PC-9 (cell line): Measurements from ENCODE around the gene IFT57. TPM values are rescaled to one million over a fixed set of nuclear protein-coding genes. Genes with fewer than 3 reads are reported as not detected.

ENCODE experiments used
- BruUV-seq: library from RNA; stranded (reverse); fragments of 400-500 nt; replicated peaks from 2 replicates; lab custom pipeline; 2021; lab: Mats Ljungman, UMichigan
- CTCF ChIA-PET: fragments of 300-600 bp; sonication (Branson Sonifier 250); formaldehyde crosslinking; loops from one replicate; lab custom pipeline; 2022; ENCODE audit warnings: antibody characterized with exemption; lab: Charles Lee
- POLR2A ChIA-PET: fragments of 300-600 bp; sonication (Branson Sonifier 250); formaldehyde crosslinking; loops from one replicate; lab custom pipeline; 2022; ENCODE audit warnings: antibody characterized with exemption; ENCODE audit not compliant: unreplicated experiment; lab: Charles Lee
- DNase-seq, 2 experiments: peaks; one replicate each; pipeline versions ENCODE4 v3.0.0 to v3.0.0-alpha.2; 2015 to 2022; ENCODE audit warnings: mixed read lengths in 1 of 2
- H2AFZ ChIP-seq: fragments of 200-600 bp; sonication (generic); 2 replicates; pipeline ENCODE4 v1.8.1; 2017; ENCODE audit warnings: antibody characterized with exemption
- H3F3A ChIP-seq: fragments of 200-600 bp; sonication (generic); 2 replicates; pipeline ENCODE4 v1.8.1; 2017; ENCODE audit warnings: antibody characterized with exemption, mild to moderate bottlenecking, low read depth; ENCODE audit not compliant: insufficient read depth
- H3K27ac ChIP-seq: fragments of 200-600 bp; sonication (generic); 2 replicates; pipeline ENCODE4 v1.6.1; 2016; ENCODE audit warnings: mixed run types
- H3K27me3 ChIP-seq: fragments of 200-600 bp; sonication (generic); 2 replicates; pipeline ENCODE4 v1.6.1; 2016; ENCODE audit warnings: low read depth, mixed run types; ENCODE audit not compliant: insufficient read depth
- H3K36me3 ChIP-seq: fragments of 200-600 bp; sonication (generic); 2 replicates; pipeline ENCODE4 v1.6.1; 2016; ENCODE audit warnings: low read depth, mixed run types
- H3K4me1 ChIP-seq: fragments of 200-600 bp; sonication (generic); replicated peaks from 2 replicates; pipeline ENCODE4 v1.6.1; 2016; ENCODE audit warnings: mixed run types; ENCODE audit not compliant: insufficient read depth
- H3K4me2 ChIP-seq: fragments of 200-600 bp; sonication (generic); 2 replicates; pipeline ENCODE4 v1.6.1; 2017; ENCODE audit warnings: mixed run types
- H3K4me3 ChIP-seq: fragments of 200-600 bp; sonication (generic); 2 replicates; pipeline ENCODE4 v1.6.1; 2016; ENCODE audit warnings: mixed run types
- H3K79me2 ChIP-seq: fragments of 200-600 bp; sonication (generic); 2 replicates; pipeline ENCODE4 v1.6.1; 2017; ENCODE audit warnings: low read depth, mixed run types
- H3K9me2 ChIP-seq: fragments of 200-600 bp; sonication (generic); 2 replicates; pipeline ENCODE4 v1.8.1; 2017; ENCODE audit warnings: mild to moderate bottlenecking; ENCODE audit not compliant: insufficient read depth
- H3K9me3 ChIP-seq: fragments of 200-600 bp; sonication (generic); 2 replicates; pipeline ENCODE4 v1.8.1; 2016; ENCODE audit warnings: low read depth; ENCODE audit not compliant: insufficient read depth
- H4K20me1 ChIP-seq: fragments of 200-600 bp; sonication (generic); 2 replicates; pipeline ENCODE4 v1.8.1; 2017; ENCODE audit not compliant: insufficient read depth
- EZH2 ChIP-seq: fragments of 200-600 bp; sonication (generic); IDR thresholded peaks from 2 replicates; pipeline ENCODE4 v1.8.0; 2017; ENCODE audit warnings: antibody characterized with exemption, low read depth
- intact Hi-C: fragments of 100-400 bp; cut with micrococcal nuclease; formaldehyde crosslinking; loops from one replicate; pipeline ENCODE4 v1.10.0; 2022; ENCODE audit not compliant: unreplicated experiment
- total RNA-seq: library from RNA; stranded (reverse); gene quantifications from 2 replicates; pipeline ENCODE4 v1.2.3, GENCODE V29; 2021
- TF ChIP-seq, protein P1 (sequence below): fragments of 200-600 bp; sonication (generic); conservative IDR thresholded peaks from 2 replicates; pipeline ENCODE4 v1.6.1; 2017; ENCODE audit warnings: mixed run types, antibody characterized with exemption, mild to moderate bottlenecking, moderate library complexity

IFT57 gene
- total RNA-seq, 1 experiment from 2014 or later = 55.2 TPM

DNA sequence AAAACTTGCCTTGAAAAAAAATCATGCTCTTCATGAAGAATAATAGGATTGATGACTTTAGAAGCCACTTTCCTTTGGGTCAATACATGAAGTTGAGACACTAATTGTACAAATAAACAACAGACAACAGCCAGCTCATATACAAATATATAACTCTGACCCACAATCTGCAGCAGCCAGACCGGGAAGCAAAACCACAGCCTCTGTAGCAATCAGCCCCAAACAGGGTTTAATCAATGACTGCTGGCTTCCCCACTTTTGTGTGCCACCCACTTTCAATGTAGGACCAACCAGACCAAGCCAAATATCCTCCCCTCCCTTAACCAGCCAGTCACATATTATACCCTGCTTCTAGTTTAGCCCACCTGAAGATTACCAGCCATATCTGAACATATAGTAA, 39.0 kb downstream of the IFT57 start:
- no peaks in the 10 kb centered on the region for H3K9me3 ChIP-seq
- ChIA-PET CTCF (no interaction called here), POLR2A (no interaction called here)

DNA sequence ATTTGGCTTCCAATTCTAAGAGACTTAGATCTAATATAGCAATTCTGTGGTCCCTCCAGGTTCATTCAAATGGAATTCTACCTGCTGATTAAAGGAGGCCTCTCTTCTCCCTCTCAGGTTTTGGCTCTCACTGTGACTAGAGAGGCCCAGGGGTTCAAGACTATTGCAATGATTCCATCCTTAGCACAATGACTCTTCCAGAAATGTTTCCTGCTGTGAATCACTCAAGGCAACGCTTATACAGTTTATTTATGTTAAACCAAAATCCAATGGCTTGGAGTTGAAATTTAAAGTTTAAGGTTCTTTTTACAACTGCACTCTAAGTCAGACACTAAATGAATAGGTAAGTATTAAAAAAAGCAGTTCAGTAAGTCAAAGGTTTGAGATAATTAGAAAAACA, 39.9 kb downstream of the IFT57 start:
- Histone ChIP-seq H3K79me2 (no peaks in the 10 kb centered on the region), H3F3A (no peaks in the 10 kb centered on the region), H3K4me3 (no peak overlapping the region), H4K20me1 (no peaks in the 10 kb centered on the region), H3K9me3 (no peaks in the 10 kb centered on the region), H3K27ac (no peak overlapping the region), H3K4me1 (0 out of 2 replicates have a peak, but pooled peaks cover 7% of the 10 kb centered on the region), H3K9me2 (no peaks in the 10 kb centered on the region), H3K27me3 (no peaks in the 10 kb centered on the region), H3K4me2 (no peak overlapping the region), H2AFZ (no peak overlapping the region), H3K36me3 (no peaks in the 10 kb centered on the region)
- ChIA-PET CTCF (no interaction called here), POLR2A (no interaction called here)
- DNase-seq = no peak
- TF ChIP-seq, protein P1, sequence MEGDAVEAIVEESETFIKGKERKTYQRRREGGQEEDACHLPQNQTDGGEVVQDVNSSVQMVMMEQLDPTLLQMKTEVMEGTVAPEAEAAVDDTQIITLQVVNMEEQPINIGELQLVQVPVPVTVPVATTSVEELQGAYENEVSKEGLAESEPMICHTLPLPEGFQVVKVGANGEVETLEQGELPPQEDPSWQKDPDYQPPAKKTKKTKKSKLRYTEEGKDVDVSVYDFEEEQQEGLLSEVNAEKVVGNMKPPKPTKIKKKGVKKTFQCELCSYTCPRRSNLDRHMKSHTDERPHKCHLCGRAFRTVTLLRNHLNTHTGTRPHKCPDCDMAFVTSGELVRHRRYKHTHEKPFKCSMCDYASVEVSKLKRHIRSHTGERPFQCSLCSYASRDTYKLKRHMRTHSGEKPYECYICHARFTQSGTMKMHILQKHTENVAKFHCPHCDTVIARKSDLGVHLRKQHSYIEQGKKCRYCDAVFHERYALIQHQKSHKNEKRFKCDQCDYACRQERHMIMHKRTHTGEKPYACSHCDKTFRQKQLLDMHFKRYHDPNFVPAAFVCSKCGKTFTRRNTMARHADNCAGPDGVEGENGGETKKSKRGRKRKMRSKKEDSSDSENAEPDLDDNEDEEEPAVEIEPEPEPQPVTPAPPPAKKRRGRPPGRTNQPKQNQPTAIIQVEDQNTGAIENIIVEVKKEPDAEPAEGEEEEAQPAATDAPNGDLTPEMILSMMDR = no peak
- no TSS peak for BruUV-seq
- intact Hi-C loops = no loop called here

More for the DNA sequence above, 39.0 kb downstream of the IFT57 start:
- Histone ChIP-seq H3K27me3 (no peaks in the 10 kb centered on the region), H2AFZ (no peak overlapping the region), H3K79me2 (no peaks in the 10 kb centered on the region), H3K4me3 (no peak overlapping the region), H3K27ac (no peak overlapping the region), H3K36me3 (no peaks in the 10 kb centered on the region), H3K9me2 (no peaks in the 10 kb centered on the region), H3K4me2 (no peak overlapping the region), H3F3A (no peaks in the 10 kb centered on the region), H4K20me1 (no peaks in the 10 kb centered on the region), H3K4me1 (0 out of 2 replicates have a peak, but pooled peaks cover 7% of the 10 kb centered on the region)
- BruUV-seq = no TSS peak
- TF ChIP-seq, protein P1 = no peak
- no peak for TF ChIP-seq EZH2
- DNase-seq = no peak
- intact Hi-C loops = no loop called here

- H3K4me3 ChIP-seq = no peak overlapping the region
- no peak for DNase-seq
- no peaks in the 10 kb centered on the region for H3K79me2 ChIP-seq
- H3K27ac ChIP-seq = no peak overlapping the region
- POLR2A ChIA-PET = no interaction called here
- H3K9me2 ChIP-seq = no peaks in the 10 kb centered on the region
- intact Hi-C loops = no loop called here
- H3K4me2 ChIP-seq = no peak overlapping the region
- no peaks in the 10 kb centered on the region for H3K36me3 ChIP-seq
- no peaks in the 10 kb centered on the region for H3K27me3 ChIP-seq
- no peaks in the 10 kb centered on the region for H3F3A ChIP-seq
- H2AFZ ChIP-seq = no peak overlapping the region
- 0 out of 2 replicates have a peak, but pooled peaks cover 7% of the 10 kb centered on the region for H3K4me1 ChIP-seq
- H4K20me1 ChIP-seq = no peaks in the 10 kb centered on the region
- CTCF ChIA-PET = no interaction called here
- H3K9me3 ChIP-seq = no peaks in the 10 kb centered on the region
- no peak for TF ChIP-seq EZH2
- TF ChIP-seq, protein P1 = no peak
- BruUV-seq = no TSS peak
Observed at GRCh38 chr3:108181172-108181571, 41.1 kb downstream of the IFT57 start.
